Activated CD4-positive, alpha-beta T cell treated with anti-CD3 and anti-CD28 coated beads for 1 hour (primary cell): ENCODE data around the gene GFM1.

Source experiments
- DNase-seq: peaks from one replicate; pipeline ENCODE4 v3.0.0-alpha.2; 2020

Gene GFM1

DNA sequence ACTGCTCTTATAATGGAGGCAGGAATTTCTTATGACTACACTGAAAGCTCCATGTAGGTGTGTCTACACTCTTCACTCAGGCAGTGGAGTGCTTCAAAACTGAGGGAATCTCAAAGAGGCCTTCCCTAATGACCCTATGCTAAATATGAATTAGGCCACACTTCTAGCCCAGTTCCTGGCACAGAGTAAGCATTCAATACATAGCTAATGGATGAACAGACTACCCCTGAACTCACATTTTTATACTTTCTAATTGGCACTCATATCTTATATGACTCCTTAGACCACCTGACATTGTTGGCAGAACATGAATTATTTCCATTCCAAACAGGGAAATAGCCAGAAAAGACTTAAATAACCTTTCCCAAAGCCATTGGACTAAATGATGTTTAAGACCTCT is 84.5 kb downstream of the GFM1 start:
- DNase-seq = no peak

DNA sequence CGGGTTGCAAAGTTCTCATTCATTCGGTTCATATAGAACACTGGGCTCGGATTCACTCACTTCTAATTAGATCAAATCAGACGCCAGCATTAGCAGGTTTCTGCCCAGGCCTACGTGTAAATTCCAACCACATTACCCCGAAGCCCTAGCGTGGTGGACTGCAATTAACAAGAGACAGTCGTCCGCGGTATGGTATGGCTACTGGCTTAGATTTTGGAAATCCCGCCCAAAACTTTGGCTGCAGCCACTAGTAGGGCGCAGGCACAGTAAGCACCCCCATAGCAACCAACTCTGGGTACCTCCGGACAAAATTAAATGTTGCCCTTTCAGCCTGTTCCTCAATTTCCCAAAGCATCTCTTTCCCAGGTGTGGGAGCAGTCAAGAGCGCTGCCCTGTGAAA is 87.2 kb downstream of the GFM1 start:
- DNase-seq = no peak

DNA sequence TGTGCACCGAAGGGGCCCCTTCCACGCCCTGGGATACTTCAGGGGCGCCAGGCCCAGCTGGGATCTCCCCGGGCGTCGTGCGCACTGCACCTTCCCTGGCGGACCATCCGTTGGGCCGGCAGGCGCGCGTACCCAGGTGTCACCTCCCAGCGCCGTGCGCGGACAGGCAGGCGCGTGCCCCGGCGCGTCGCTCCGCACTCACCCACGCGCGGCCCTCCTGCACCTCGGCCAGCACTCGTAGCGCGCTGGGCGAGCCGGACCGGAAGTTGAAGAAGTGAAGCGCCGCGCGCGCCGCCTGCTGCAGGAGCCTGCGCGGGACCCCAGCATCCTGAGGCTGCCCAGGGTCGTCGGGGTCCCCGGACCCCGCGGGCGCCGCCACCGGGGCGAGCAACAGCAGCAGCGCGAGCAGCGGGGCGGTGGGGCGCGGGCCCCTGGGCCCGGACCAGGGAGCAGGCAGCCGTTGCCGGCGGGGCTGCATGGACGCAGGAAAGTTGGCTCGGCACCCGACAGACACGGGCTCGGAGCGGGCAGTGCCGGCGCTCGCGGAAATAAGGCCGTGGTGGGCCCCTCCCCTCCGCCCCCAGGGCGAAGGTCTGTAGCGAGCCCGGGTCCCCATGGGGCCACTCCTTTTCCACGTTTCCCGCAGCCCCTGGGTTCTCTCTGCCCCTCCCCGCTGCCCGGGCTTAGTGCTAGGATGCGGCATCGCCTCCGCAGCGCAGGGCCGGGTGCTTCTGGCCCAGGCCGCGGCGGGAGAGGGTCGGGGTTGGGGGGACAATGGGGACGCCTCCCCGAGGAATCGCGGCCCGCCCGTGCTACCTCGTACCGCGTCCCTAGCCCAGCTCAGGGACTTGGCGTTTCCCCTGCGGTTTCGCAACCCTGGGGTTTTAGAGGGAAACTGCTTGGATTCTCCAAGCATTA is 87.9 kb downstream of the GFM1 start, which contains the start of gene RARRES1:
RARRES1 (minus strand) TSS at position 520 of the 918 bp plus-strand sequence; CDS start at position 478, 42 bp downstream.
- DNase-seq = no peak

DNA sequence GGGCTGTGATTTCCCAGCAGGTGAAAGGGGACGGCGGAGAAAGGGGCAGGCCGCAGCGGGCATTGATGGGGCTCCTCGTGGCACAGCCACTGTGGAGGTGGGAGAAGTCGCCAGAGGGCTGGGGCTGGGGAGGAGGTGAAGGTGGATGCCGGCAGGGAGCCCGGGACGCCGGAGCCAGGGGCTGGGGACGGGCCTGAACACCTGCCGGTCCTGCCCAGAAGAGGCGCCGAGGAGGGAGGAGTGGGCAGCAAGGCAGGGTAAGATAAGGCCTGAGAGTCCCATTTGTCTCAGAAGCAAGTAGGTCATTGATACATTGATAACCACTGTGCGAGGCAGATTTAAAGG is 88.5 kb downstream of the GFM1 start:
- no peak for DNase-seq

DNA sequence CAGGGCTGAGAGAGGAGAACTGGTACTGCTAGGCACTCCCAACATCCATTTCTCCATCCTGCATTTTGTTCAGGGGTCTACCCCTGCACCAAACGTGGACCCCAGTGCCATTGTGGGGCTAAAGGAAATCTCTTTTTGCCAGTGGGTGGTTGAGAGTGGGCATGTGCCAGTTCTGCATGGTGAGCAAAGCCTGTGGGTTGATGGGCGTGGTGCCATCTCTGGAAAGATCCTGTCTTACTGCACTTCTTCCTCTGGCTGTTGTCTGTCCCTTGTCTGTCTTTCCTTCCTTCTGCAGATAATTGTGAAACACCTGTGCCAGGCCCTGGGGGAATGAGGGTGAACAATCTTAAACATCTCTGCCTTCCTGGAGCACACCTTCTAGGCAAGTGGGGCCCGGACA is 89.3 kb downstream of the GFM1 start:
- DNase-seq = no peak

DNA sequence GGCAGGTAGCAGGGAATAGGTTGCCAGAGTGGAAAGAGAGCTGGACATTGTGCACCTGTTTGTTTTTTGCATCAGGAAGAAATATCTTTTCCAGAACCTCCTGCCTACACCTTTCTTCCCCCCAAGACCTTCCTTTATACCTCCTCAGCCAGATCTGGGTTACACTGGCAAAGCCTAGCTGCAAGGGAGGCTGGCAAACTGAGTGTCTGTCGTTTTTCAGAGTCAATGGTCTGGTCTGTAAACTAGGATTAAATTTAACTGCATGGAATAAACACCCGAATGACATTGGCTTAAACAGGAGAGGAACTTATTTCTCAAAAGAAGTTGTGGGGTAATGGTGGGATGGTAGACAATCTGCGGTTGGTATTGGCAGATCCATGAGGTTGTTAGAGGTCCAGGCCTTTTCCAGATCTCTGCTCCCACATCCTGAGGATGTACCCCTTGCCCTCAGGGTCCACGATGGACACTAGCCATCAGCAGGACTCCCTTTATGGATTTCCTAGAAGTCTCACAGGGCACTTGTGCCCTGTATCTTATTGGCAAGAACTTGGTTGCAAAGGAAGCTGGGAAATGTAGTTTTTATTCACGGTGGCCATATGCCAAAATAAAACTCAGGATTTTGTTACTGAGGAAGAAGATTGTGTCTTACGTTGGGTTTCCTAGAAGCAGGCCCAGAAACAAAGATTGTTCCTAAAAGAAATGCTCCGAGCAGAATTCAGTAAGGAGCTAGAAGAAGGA is 91.1 kb downstream of the GFM1 start:
- DNase-seq = no peak

DNA sequence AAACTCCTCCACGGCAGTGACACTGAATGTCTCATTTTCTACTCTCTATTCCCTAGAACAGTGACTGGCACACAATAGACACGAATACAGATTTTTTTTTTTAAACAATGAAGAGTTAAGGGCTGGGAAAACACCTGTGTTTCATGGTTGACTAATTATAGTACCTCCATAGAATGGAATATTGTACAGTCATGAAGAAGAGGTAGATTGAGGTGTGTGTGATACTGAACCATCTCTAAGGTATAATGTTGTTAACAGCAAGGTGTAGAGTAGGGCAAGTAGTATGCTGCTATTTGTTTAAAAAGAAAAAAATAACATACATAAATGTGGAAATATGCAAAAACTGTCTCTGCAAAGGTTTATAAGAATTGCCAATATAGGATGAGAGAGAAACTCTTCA is 93.1 kb downstream of the GFM1 start:
- DNase-seq = no peak

DNA sequence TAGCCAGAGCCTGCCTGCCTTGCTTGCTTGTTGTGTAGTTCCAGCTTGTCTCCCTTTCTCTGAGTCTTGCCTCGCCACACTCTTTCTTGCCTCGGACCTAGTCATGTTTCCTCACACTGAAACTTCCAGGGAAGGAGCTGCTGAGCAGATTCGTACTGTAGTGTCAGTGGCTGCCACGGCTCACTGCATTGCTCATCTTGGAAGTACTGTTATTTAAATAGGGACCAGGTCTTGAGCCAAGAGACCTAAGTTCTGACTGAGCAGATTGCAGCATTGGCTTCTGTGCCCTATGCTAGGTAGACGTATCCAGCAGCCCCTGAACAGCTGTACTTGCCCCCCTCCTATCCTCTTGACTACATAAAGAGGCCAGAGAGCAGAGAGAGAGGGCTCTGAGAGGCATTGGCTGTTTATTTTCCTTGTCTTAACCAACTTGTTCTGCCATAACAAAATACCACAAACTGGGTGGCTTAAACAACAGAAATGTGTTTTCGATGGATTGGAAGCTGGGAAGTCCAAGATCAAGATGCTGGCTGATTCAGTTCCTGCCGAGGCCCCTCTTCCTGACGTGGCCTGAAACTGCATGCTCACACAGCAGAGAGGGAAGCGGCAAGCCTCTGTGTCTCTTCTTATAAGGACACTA is 93.8 kb downstream of the GFM1 start:
- DNase-seq = no peak

DNA sequence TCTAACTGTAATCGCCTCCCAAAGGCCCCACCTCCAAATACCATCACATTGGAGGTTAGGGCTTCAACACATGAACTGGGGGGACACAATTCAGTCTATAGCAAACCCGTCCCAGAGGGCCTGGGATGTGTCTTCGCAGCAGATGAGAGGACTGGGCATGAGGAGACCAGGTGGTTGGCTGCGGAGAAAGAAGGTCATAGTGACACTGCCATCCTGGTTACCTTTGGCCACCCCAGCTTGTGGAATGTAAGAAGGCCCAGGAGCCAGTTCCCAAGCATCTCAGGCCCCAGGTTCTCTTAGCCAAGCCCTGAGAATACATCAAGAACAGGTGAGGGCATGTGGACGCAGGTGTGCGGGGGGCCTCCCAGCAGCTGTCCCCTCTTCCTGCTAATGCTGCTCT is 94.3 kb downstream of the GFM1 start:
- DNase-seq = no peak

DNA sequence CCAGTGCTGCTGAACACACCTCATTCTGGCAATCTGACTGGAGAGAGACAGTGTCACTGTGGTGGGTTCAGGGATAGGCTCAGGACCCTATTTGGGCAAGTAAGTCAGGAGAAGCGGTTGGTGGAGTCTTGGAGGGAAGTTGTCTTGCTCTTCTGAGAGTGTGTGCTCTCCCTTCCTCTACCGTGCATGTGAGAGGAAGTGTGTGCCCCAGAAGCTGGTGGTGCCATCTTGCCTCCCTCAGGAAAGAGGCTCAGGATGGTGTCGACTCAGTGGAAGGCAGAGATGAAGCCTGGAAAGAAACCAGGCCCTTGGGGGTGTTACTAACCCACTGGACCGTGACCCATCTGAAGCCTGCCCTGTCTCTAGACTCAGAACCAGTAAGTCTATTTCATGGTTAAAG is 94.8 kb downstream of the GFM1 start:
- DNase-seq = no peak

DNA sequence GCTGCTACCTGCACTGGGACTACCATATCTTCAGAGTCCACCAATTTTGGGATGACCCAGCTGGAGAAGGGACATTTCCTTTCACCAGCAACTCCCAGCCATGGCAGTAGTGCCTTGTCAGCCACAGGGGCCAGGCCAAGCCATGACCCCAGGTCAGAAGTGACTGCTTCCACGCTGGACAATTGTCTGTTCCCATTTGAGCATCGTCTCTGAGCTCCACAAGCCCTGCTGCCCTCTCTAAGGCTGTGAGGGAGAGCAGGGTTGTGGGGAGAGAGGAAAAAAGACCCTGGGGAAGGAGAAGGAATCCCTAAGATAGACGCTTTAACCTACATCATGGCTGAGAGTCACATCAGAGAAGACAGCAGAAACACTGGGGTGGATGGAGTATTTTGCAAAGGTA is 95.3 kb downstream of the GFM1 start:
- no peak for DNase-seq
